Panc1 (cell line): ENCODE measurements around the gene PARP8. TPM values are rescaled to one million over a fixed set of nuclear protein-coding genes. Genes with fewer than 3 reads are reported as not detected.
"Not testable (repeated sequence)": the region's sequence is repeated elsewhere in the genome, so short reads cannot be mapped to it uniquely, and the experiment has no call there.

Source experiments
- ATAC-seq: fragments of 200-7000 bp; cut with Tn5 transposase; 2 replicates; pipeline ENCODE4 v1.9.1; 2020; ENCODE audit warnings: mild to moderate bottlenecking, moderate library complexity
- BruUV-seq: library from RNA; stranded (reverse); fragments of 400-500 nt; replicated peaks from 2 replicates; lab custom pipeline; 2021; lab: Mats Ljungman, UMichigan
- CTCF ChIA-PET: fragments of 300-600 bp; sonication (Branson Sonifier 250); formaldehyde crosslinking; loops from one replicate; lab custom pipeline; 2022; ENCODE audit warnings: antibody characterized with exemption; lab: Charles Lee
- POLR2A ChIA-PET: fragments of 300-600 bp; sonication (Branson Sonifier 250); formaldehyde crosslinking; loops from one replicate; lab custom pipeline; 2022; ENCODE audit warnings: antibody characterized with exemption; lab: Charles Lee
- DNase-seq: peaks from one replicate; pipeline ENCODE4 v3.0.0-alpha.2; 2010; ENCODE audit warnings: low read depth, low spot score
- H3K27ac ChIP-seq: 2 replicates; pipeline ENCODE4 v1.5.1; 2011; ENCODE audit warnings: mild to moderate bottlenecking, low read length, inconsistent platforms
- H3K27me3 ChIP-seq: fragments of 200-500 bp; sonication (Bioruptor generic); 2 replicates; pipeline ENCODE4 v1.6.0; 2014; ENCODE audit warnings: low read length, inconsistent platforms; ENCODE audit not compliant: control insufficient read depth, insufficient read depth
- H3K36me3 ChIP-seq: fragments of 200-500 bp; sonication (Bioruptor generic); 2 replicates; pipeline ENCODE4 v1.5.1; 2014; ENCODE audit warnings: inconsistent platforms, mild to moderate bottlenecking, low read length, moderate library complexity; ENCODE audit not compliant: control insufficient read depth, insufficient read depth
- H3K4me1 ChIP-seq: 2 replicates; pipeline ENCODE4 v1.5.1; 2011; ENCODE audit warnings: inconsistent platforms, mild to moderate bottlenecking, low read length, moderate library complexity; ENCODE audit not compliant: control insufficient read depth, insufficient read depth
- H3K4me3 ChIP-seq, 2 experiments: 2 replicates each; pipeline ENCODE4 v1.5.1; 2011 to 2012; ENCODE audit warnings: low read depth in 2 of 2, low read length in 2 of 2, mild to moderate bottlenecking in 2 of 2, inconsistent platforms in 1 of 2, moderate library complexity in 1 of 2
- H3K9me3 ChIP-seq: fragments of 200-500 bp; sonication (Bioruptor generic); 2 replicates; pipeline ENCODE4 v1.5.1; 2014; ENCODE audit warnings: low read depth, mild to moderate bottlenecking, inconsistent platforms, low read length, moderate library complexity; ENCODE audit not compliant: control insufficient read depth, insufficient read depth
- POLR2AphosphoS5 ChIP-seq: IDR thresholded peaks from 2 replicates; pipeline ENCODE4 v1.6.1; 2012; ENCODE audit warnings: mild to moderate bottlenecking, low read depth, low read length, moderate library complexity
- SIN3A ChIP-seq: IDR thresholded peaks from 2 replicates; pipeline ENCODE4 v1.6.1; 2012; ENCODE audit warnings: low read depth, mild to moderate bottlenecking, low read length, moderate library complexity, borderline replicate concordance; ENCODE audit not compliant: insufficient read depth
- TCF7L2 ChIP-seq: IDR thresholded peaks from 2 replicates; pipeline ENCODE4 v1.6.1; 2011; ENCODE audit warnings: mild to moderate bottlenecking, low read depth, low read length, inconsistent platforms
- in situ Hi-C: cut with HindIII; loops from 2 replicates; pipeline ENCODE4 v1.10.0; 2016; ENCODE audit warnings: low sequenced_read_pairs, low pct_unique_long_range_greater_than_20kb
- intact Hi-C: fragments of 100-400 bp; cut with micrococcal nuclease; formaldehyde crosslinking; loops from one replicate; pipeline ENCODE4 v1.10.0; 2022; ENCODE audit not compliant: unreplicated experiment
- total RNA-seq: library from RNA; stranded (reverse); gene quantifications from one replicate; pipeline ENCODE4 v1.2.1, GENCODE V29; 2021; ENCODE audit not compliant: unreplicated experiment
- TF ChIP-seq, protein P1 (sequence below), 2 experiments: IDR thresholded peaks; 2 replicates each; pipeline ENCODE4 v1.6.1; 2011 to 2012; ENCODE audit warnings: low read depth in 2 of 2, control low read depth in 1 of 2, low read length in 1 of 2, mild to moderate bottlenecking in 1 of 2, moderate library complexity in 1 of 2; ENCODE audit not compliant: insufficient read depth in 1 of 2
- TF ChIP-seq, protein P2 (sequence below): fragments of 450-650 bp; IDR thresholded peaks from 2 replicates; pipeline ENCODE4 v1.5.1; 2017; ENCODE audit warnings: mild to moderate bottlenecking

PARP8 gene
- total RNA-seq, 1 experiment from 2014 or later: 20.2 TPM

DNA sequence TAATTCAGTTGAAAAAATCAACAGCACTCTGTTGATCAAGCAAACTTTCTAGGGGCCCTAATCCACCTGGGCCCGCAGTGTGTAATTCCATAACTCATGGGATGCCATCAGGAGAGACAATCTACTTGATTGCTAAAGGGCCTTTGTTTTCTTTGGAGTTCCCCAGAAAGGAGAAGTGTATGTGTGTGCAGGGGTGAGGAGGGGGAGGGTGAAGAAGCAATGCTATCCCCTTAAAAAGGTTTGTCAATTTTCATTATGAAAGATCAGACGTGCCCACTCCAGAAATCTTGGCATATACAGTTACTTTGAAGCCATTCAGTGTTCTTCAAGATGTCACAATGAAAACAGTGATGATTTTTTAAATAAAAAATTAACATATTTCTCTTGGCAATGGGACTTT is 6.2 kb downstream of the PARP8 start:
- ATAC-seq: no peak
- BruUV-seq: no TSS peak
- intact Hi-C loops (no loop called here), in situ Hi-C loops (no loop called here)
- Histone ChIP-seq H3K36me3 (no peaks in the 10 kb centered on the region; the same call in 1 of the 2 replicates), H3K27ac (no peak overlapping the region), H3K4me3 (no peak overlapping the region), H3K9me3 (no peaks in the 10 kb centered on the region), H3K27me3 (no peaks in the 10 kb centered on the region), H3K4me1 (peaks cover 36% of the 10 kb centered on the region)
- ChIA-PET POLR2A (no interaction called here), CTCF (no interaction called here)
- no peak for DNase-seq
- no peak for TF ChIP-seq SIN3A
- TF ChIP-seq, protein P1, sequence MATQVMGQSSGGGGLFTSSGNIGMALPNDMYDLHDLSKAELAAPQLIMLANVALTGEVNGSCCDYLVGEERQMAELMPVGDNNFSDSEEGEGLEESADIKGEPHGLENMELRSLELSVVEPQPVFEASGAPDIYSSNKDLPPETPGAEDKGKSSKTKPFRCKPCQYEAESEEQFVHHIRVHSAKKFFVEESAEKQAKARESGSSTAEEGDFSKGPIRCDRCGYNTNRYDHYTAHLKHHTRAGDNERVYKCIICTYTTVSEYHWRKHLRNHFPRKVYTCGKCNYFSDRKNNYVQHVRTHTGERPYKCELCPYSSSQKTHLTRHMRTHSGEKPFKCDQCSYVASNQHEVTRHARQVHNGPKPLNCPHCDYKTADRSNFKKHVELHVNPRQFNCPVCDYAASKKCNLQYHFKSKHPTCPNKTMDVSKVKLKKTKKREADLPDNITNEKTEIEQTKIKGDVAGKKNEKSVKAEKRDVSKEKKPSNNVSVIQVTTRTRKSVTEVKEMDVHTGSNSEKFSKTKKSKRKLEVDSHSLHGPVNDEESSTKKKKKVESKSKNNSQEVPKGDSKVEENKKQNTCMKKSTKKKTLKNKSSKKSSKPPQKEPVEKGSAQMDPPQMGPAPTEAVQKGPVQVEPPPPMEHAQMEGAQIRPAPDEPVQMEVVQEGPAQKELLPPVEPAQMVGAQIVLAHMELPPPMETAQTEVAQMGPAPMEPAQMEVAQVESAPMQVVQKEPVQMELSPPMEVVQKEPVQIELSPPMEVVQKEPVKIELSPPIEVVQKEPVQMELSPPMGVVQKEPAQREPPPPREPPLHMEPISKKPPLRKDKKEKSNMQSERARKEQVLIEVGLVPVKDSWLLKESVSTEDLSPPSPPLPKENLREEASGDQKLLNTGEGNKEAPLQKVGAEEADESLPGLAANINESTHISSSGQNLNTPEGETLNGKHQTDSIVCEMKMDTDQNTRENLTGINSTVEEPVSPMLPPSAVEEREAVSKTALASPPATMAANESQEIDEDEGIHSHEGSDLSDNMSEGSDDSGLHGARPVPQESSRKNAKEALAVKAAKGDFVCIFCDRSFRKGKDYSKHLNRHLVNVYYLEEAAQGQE (IDR thresholded peaks at IDR 0.05; ENCODE audit: insufficient read depth in 1 of 2, low read depth in 2 of 2, low read length in 1 of 2): no peak
- no peak for TF ChIP-seq TCF7L2
- TF ChIP-seq, protein P2, sequence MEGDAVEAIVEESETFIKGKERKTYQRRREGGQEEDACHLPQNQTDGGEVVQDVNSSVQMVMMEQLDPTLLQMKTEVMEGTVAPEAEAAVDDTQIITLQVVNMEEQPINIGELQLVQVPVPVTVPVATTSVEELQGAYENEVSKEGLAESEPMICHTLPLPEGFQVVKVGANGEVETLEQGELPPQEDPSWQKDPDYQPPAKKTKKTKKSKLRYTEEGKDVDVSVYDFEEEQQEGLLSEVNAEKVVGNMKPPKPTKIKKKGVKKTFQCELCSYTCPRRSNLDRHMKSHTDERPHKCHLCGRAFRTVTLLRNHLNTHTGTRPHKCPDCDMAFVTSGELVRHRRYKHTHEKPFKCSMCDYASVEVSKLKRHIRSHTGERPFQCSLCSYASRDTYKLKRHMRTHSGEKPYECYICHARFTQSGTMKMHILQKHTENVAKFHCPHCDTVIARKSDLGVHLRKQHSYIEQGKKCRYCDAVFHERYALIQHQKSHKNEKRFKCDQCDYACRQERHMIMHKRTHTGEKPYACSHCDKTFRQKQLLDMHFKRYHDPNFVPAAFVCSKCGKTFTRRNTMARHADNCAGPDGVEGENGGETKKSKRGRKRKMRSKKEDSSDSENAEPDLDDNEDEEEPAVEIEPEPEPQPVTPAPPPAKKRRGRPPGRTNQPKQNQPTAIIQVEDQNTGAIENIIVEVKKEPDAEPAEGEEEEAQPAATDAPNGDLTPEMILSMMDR: no peak
- TF ChIP-seq POLR2AphosphoS5: no peak

DNA sequence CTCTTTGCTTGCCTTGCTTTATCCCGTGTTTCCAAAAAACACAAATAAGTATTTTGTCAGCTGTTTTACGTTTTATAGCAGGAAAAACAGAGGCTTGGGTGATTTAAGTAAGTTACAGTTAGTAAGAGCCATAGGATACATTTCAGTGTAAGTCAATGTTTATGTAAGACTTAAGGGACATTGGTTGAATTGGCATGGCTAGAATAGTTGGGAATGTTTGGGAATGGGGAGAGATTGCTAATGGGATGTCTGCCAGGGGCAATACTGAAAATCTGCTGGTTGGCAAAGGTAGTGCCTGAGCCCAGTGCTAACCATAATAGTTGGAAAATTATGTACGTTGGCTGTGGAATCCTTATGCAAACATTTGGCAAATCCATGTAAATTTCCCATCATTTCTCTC is 7.0 kb downstream of the PARP8 start:
- BruUV-seq, H3K9me3 ChIP-seq, in situ Hi-C loops, POLR2A ChIA-PET, H3K36me3 ChIP-seq, DNase-seq, CTCF ChIA-PET, ATAC-seq, H3K4me3 ChIP-seq, H3K27me3 ChIP-seq, intact Hi-C loops: not testable (repeated sequence)
- peak overlapping the region; percentile 6; the same call in 1 of the 2 replicates for H3K27ac ChIP-seq
- peaks cover 36% of the 10 kb centered on the region for H3K4me1 ChIP-seq

DNA sequence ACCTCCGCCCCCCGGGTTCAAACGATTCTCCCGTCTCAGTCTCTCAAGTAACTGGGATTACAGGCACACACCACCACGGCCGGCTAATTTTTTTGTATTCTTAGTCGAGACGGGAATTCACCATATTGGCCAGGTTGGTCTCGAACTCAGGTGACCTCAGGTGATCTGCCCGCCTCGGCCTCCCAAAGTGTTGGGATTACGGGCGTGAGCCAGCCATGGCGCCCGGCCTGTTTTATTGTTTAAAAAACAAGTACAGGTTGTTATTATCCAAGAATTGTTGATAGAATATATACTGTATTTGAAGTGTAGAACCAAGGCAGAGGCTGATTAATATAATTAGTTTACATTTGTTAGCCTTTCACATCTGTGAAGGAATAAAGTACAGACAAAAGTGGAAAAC is 8.9 kb downstream of the PARP8 start:
- BruUV-seq: no TSS peak
- TF ChIP-seq, protein P2: no peak
- TF ChIP-seq, protein P1 (IDR thresholded peaks at IDR 0.05; ENCODE audit: insufficient read depth in 1 of 2, low read depth in 2 of 2, low read length in 1 of 2): no peak
- TF ChIP-seq SIN3A: no peak
- no peak for TF ChIP-seq TCF7L2
- no peak for TF ChIP-seq POLR2AphosphoS5
- no peak for DNase-seq
- H3K27ac ChIP-seq: no peak overlapping the region
- ATAC-seq: no peak
- CTCF ChIA-PET: no interaction called here
- H3K9me3 ChIP-seq: no peaks in the 10 kb centered on the region
- H3K4me1 ChIP-seq: peaks cover 41% of the 10 kb centered on the region
- H3K27me3 ChIP-seq: no peaks in the 10 kb centered on the region
- in situ Hi-C loops: no loop called here
- POLR2A ChIA-PET: no interaction called here
- H3K4me3 ChIP-seq: no peak overlapping the region
- H3K36me3 ChIP-seq: no peaks in the 10 kb centered on the region
- intact Hi-C loops: no loop called here

DNA sequence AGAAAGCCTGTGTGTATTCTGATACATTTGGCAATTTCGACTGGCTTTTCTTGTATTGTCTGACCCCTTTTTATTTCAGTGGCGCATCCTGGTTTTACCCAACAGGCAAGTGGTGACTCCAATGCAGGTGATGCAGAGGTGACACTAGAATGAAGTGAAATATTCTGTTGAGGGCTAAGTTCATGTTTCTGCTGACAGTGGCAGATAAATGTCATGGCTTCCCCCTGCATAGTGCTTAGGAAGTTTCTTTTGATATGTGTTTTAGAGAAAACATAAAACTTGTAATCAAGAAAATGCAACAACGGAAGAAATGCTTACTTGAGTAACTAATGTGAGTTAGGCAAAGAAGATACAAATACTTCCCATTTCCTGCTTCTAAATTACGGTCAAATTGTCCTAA is 13.1 kb downstream of the PARP8 start:
- in situ Hi-C loops, H3K27me3 ChIP-seq, H3K4me3 ChIP-seq, ATAC-seq, CTCF ChIA-PET, DNase-seq, POLR2A ChIA-PET, H3K9me3 ChIP-seq, intact Hi-C loops, H3K36me3 ChIP-seq, BruUV-seq: not testable (repeated sequence)
- Histone ChIP-seq H3K27ac (peak overlapping the region; percentile 61), H3K4me1 (peaks cover 21% of the 10 kb centered on the region)
